Transverse colon (tissue), 3 donors: ENCODE data around the gene KANK4.

ENCODE experiments used
- CTCF ChIP-seq, 5 experiments: fragments of 200-600 bp in 3 of 5; fragments of 450-650 bp in 2 of 5; sonication (generic) in 3 of 5; IDR thresholded peaks; 1 replicate in 2 of 5; 2 replicates in 3 of 5; pipeline ENCODE4 v1.5.1; 2016 to 2017; ENCODE audit warnings: antibody characterized with exemption in 5 of 5, inconsistent platforms in 3 of 5, mild to moderate bottlenecking in 2 of 5, moderate library complexity in 1 of 5
- POLR2A ChIP-seq: fragments of 450-650 bp; IDR thresholded peaks from one replicate; pipeline ENCODE4 v1.6.1; 2016; ENCODE audit warnings: antibody characterized with exemption, mild to moderate bottlenecking, moderate library complexity

- TF ChIP-seq CTCF (IDR thresholded peaks at IDR 0.05): no peak
- TF ChIP-seq POLR2A: no peak
These were observed 35.9 kb upstream of the KANK4 start for GRCh38 chr1:62355095-62355494.
